Measurements from ENCODE around the gene MTUS2. TPM values are rescaled to one million over a fixed set of nuclear protein-coding genes. Genes with fewer than 3 reads are reported as not detected.
A peak's percentile ranks its signal among the peaks of the same experiment; 100 is the strongest.

Gene MTUS2
- total and polyA plus RNA-seq, 8 donors: 0.12 to 28.1 (median 3.5) TPM; not detected in 1

DNA sequence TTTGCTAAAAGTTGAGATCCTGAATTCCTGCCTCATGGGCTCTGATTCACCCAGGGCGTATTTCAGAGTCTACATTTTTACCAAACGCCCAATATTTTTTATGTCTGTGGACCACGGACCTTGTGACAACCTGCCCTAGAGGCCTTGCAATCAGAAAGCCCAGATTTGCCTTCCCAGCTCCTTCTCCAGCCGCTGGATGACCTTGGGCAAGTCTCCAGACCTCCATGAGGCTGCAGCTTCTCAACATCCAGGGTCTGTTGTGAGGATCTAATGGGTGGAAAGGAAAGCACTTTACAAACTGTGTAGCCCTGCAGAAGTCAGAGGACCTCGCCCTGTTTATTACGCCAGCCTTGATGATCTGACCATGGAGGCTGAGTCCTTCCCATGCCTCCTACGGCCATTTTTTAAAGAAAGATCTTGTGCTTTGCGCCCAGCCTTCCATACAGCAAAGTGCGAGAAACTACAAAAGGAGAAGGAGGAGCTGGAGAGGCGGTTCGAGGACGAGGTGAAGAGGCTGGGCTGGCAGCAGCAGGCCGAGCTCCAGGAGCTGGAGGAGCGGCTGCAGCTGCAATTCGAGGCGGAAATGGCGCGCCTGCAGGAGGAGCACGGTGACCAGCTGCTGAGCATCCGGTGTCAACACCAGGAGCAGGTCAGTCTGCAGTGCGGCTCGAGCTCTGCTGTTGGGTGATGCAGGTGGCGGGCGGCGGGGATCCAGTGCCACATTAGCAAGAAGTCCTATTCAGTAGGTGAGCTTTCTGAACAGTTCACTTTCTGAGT is 659.8 kb downstream of the MTUS2 start:
- Histone ChIP-seq H3K9me3 (no peaks in the 10 kb centered on the region), H3K27ac (no peak overlapping the region), H3K4me3 (no peak overlapping the region), H3K27me3 (no peaks in the 10 kb centered on the region), H3K4me1 (no peaks in the 10 kb centered on the region), H3K36me3 (no peaks in the 10 kb centered on the region)
- intact Hi-C loops (cut with DNase I; ENCODE audit: low total_unique reads): no loop called here
- TF ChIP-seq POLR2A (IDR thresholded peaks at IDR 0.05): no peak
- TF ChIP-seq EP300 (IDR thresholded peaks at IDR 0.05): no peak
- TF ChIP-seq, protein P1, sequence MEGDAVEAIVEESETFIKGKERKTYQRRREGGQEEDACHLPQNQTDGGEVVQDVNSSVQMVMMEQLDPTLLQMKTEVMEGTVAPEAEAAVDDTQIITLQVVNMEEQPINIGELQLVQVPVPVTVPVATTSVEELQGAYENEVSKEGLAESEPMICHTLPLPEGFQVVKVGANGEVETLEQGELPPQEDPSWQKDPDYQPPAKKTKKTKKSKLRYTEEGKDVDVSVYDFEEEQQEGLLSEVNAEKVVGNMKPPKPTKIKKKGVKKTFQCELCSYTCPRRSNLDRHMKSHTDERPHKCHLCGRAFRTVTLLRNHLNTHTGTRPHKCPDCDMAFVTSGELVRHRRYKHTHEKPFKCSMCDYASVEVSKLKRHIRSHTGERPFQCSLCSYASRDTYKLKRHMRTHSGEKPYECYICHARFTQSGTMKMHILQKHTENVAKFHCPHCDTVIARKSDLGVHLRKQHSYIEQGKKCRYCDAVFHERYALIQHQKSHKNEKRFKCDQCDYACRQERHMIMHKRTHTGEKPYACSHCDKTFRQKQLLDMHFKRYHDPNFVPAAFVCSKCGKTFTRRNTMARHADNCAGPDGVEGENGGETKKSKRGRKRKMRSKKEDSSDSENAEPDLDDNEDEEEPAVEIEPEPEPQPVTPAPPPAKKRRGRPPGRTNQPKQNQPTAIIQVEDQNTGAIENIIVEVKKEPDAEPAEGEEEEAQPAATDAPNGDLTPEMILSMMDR (IDR thresholded peaks at IDR 0.05): no peak
- TF ChIP-seq POLR2AphosphoS5 (IDR thresholded peaks at IDR 0.05): no peak
- peak in 1 of 2 donors; percentile 33 for DNase-seq
- WGBS, 5 donors: 78 to 87% (median 81%) methylated on average over 20 to 25 of the region's 25 CpGs

DNA sequence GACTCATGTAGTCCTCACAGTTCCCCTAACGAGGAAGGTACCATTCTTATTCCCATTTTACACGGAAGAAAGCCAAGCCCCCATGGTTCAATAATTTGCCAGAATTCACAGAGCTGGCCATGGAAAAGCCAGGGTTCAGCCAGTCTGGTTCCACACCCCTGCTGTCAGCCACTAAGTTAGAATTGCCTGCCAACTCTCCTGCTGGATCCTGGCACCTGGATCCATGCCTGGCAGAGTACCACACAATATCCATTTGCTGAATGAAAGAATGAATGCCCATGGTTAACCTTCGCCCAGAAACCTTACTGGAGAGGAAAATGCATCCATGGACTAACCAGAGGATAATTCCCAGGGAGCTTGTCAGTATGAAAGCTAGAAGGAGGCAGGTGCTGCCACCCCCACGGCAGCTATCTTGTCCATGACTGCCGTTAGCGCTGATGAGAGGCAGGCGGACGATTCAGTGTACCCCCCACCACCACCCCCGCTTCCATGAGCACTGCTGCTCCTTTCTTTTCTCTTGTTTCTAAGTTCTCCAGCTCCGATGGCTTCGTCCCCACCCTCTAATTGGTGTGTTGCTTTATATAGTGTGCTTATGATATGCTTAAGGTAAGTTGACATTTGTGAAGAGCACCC is 660.9 kb downstream of the MTUS2 start:
- TF ChIP-seq, protein P1 (IDR thresholded peaks at IDR 0.05): no peak
- no peak for TF ChIP-seq EP300 (IDR thresholded peaks at IDR 0.05)
- no peak for TF ChIP-seq POLR2A (IDR thresholded peaks at IDR 0.05)
- TF ChIP-seq POLR2AphosphoS5 (IDR thresholded peaks at IDR 0.05): no peak
- WGBS, 5 donors: 78 to 87% (median 84%) methylated on average over 11 of the region's 11 CpGs

DNA sequence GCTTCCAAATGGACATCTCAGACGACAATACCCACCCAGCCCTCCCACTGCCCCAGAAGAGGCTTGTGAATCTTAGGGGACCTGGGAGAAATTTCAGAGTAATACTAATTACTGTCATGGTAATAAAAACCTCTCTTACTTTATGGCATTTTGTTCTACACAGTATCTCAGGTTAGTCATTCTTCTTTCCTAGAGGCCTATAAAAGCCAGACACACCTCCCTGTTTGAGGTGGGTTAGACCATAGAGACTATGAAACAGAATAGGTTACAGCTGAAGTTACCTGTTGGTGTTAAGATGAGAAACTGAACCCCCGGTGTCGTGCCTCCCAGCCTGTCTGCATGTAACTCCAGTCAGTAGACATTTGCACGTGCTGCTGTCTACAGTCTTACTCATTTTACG is 661.5 kb downstream of the MTUS2 start:
- Histone ChIP-seq H3K36me3 (no peaks in the 10 kb centered on the region), H3K4me1 (no peaks in the 10 kb centered on the region), H3K27ac (no peak overlapping the region), H3K4me3 (no peak overlapping the region), H3K27me3 (no peaks in the 10 kb centered on the region), H3K9me3 (no peaks in the 10 kb centered on the region)
- intact Hi-C loops (cut with DNase I; ENCODE audit: low total_unique reads): no loop called here
- no peak for DNase-seq
- TF ChIP-seq POLR2A (IDR thresholded peaks at IDR 0.05) (no peak), EP300 (IDR thresholded peaks at IDR 0.05) (no peak), POLR2AphosphoS5 (IDR thresholded peaks at IDR 0.05) (no peak)
- TF ChIP-seq, protein P1 (IDR thresholded peaks at IDR 0.05): no peak
- WGBS, 5 donors: 91 to 96% (median 95%) methylated on average over 5 of the region's 5 CpGs

More for the DNA sequence above, 660.9 kb downstream of the MTUS2 start:
- DNase-seq: no peak
- no peaks in the 10 kb centered on the region for H3K36me3 ChIP-seq
- no peaks in the 10 kb centered on the region for H3K27me3 ChIP-seq
- intact Hi-C loops (cut with DNase I; ENCODE audit: low total_unique reads): no loop called here
- H3K4me1 ChIP-seq: no peaks in the 10 kb centered on the region
- H3K9me3 ChIP-seq: no peaks in the 10 kb centered on the region
- H3K27ac ChIP-seq: no peak overlapping the region
- H3K4me3 ChIP-seq: no peak overlapping the region

DNA sequence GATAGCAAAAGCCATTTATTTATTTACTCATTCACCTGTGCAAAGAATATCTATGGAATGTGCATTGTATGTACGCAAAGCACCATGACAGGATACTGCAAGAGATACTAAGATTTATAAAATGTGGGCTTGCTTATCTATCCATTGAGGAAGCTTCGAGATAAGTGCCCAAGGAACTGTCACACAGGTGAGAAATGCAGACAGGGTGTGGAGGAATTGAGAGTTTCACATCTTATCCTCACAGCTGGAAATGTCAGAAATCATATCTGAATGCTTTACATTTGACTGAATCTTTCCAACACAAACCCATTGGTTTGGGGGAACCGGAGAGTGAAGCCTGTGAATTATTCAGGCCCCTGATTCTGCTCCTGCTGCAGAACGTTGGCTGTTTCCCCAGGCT is 662.4 kb downstream of the MTUS2 start:
- no peak for DNase-seq

More for the DNA sequence above, 662.4 kb downstream of the MTUS2 start:
- Histone ChIP-seq H3K27ac (no peak overlapping the region), H3K9me3 (no peaks in the 10 kb centered on the region), H3K4me3 (no peak overlapping the region), H3K4me1 (no peaks in the 10 kb centered on the region), H3K36me3 (no peaks in the 10 kb centered on the region), H3K27me3 (peaks cover 0 to 5% (median 0%) of the 10 kb centered on the region in 3 donors)
- intact Hi-C loops (cut with DNase I; ENCODE audit: low total_unique reads): no loop called here
- WGBS, 5 donors: 58 to 75% (median 68%) methylated on average over 3 to 4 of the region's 4 CpGs
- TF ChIP-seq POLR2AphosphoS5 (IDR thresholded peaks at IDR 0.05) (no peak), EP300 (IDR thresholded peaks at IDR 0.05) (no peak), POLR2A (IDR thresholded peaks at IDR 0.05) (no peak)
- TF ChIP-seq, protein P1 (IDR thresholded peaks at IDR 0.05): no peak

Data from stomach (tissue), 9 donors.